ENCODE measurements around the gene KCNAB3. TPM values are rescaled to one million over a fixed set of nuclear protein-coding genes. Genes with fewer than 3 reads are reported as not detected.

KCNAB3 gene
- total and polyA plus RNA-seq, 2 donors (not counting 1 experiment from before 2014, with no cell fraction given), result 0.33 to 0.69 TPM

DNA sequence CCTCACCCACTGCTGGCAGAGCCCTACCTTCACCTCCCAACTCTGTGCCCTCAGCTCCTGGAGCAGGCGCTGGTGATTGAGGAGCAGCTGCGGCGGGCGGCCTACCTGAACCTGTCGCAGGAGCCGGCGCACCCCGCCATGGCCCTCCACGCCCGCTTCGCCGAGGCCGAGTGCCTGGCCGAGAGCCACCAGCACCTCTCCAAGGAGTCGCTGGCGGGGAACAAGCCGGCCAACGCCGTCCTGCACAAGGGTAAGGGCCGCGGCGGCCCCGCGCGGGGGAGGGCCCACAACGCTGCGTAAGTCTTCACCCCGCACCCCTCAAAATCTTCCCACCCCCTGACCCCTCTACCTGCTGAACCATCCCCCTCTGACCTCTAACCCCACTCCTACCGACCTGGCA lies 20.6 kb downstream of the KCNAB3 start:
- no peaks in the 10 kb centered on the region for H3K4me1 ChIP-seq (ENCODE audit: control insufficient read depth, extremely low read depth, insufficient read depth, low read length)
- H3K79me2 ChIP-seq (ENCODE audit: control insufficient read depth, insufficient read depth, low read length), result no peaks in the 10 kb centered on the region
- no peak overlapping the region for H3K27ac ChIP-seq (ENCODE audit: insufficient read depth, low read length)
- H3K27me3 ChIP-seq (ENCODE audit: control insufficient read depth, insufficient read depth, low read length), result no peaks in the 10 kb centered on the region
- no peak overlapping the region for H2AFZ ChIP-seq (ENCODE audit: low read length)
- no peak overlapping the region for H3K4me3 ChIP-seq (replicated peaks in 1 of 4; ENCODE audit: control extremely low read depth in 1 of 4, insufficient read depth in 1 of 4, low read depth in 3 of 4, low read length in 4 of 4)
- no peak for DNase-seq (ENCODE audit: low read depth in 2 of 2)
- TF ChIP-seq, protein P1, sequence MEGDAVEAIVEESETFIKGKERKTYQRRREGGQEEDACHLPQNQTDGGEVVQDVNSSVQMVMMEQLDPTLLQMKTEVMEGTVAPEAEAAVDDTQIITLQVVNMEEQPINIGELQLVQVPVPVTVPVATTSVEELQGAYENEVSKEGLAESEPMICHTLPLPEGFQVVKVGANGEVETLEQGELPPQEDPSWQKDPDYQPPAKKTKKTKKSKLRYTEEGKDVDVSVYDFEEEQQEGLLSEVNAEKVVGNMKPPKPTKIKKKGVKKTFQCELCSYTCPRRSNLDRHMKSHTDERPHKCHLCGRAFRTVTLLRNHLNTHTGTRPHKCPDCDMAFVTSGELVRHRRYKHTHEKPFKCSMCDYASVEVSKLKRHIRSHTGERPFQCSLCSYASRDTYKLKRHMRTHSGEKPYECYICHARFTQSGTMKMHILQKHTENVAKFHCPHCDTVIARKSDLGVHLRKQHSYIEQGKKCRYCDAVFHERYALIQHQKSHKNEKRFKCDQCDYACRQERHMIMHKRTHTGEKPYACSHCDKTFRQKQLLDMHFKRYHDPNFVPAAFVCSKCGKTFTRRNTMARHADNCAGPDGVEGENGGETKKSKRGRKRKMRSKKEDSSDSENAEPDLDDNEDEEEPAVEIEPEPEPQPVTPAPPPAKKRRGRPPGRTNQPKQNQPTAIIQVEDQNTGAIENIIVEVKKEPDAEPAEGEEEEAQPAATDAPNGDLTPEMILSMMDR (conservative IDR thresholded peaks at IDR 0.05 in 1 of 2, IDR thresholded peaks at IDR 0.05 in 1 of 2; ENCODE audit: low read depth in 1 of 2, low read length in 2 of 2), result no peak
- no peak for TF ChIP-seq EZH2 (IDR thresholded peaks at IDR 0.05; ENCODE audit: low read length, missing control alignments)
- no peak overlapping the region for H3K4me2 ChIP-seq (ENCODE audit: extremely low read depth, insufficient read depth, low read length)
- peaks cover 38% of the 10 kb centered on the region for H3K36me3 ChIP-seq (ENCODE audit: control insufficient read depth, insufficient read depth, low read length)
- no peaks in the 10 kb centered on the region for H3K9me3 ChIP-seq (ENCODE audit: control insufficient read depth, insufficient read depth, low read depth, low read length)
- no peak overlapping the region for H3K9ac ChIP-seq (ENCODE audit: insufficient read depth, low read length)
- H4K20me1 ChIP-seq (ENCODE audit: control insufficient read depth, extremely low read depth, insufficient read depth, low read length), result no peaks in the 10 kb centered on the region

DNA sequence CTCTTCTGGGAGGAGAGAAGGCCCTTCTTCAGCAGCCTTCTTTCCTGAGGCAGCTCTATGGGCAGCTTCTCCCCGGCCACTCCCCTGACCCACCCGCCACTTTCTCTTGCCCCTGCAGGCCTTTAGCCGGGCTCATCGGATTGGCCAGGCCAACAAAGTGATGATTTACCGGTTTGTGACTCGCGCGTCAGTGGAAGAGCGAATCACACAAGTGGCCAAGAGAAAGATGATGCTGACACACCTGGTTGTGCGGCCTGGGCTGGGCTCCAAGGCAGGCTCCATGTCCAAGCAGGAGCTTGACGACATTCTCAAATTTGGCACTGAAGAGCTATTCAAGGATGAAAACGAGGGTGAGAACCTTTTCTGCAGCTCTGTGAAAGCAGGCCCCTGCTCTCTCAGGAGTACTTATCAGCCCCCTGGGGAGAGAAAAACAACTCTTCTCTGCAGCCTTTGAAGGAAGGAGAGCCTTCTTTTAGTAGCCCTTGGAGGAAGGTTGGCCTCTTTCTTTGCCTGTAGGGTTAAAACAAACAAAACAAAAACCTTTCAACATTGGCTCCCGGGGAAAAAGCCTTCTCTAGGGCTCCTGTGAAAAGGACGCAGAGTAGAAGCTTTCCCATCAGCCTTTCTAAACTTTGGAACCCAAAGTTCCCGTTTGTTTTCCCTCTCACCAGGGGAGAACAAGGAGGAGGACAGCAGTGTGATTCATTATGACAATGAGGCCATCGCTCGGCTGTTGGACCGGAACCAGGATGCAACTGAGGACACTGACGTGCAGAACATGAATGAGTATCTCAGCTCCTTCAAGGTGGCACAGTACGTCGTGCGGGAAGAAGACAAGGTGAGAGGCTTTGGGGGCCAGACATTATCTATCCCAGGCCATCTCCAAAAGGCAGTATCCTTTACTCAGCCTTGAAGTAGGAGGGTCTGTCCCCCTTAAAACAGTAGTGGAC lies 26.2 kb downstream of the KCNAB3 start:
- Histone ChIP-seq H3K27me3 (ENCODE audit: control insufficient read depth, insufficient read depth, low read length) (no peaks in the 10 kb centered on the region), H4K20me1 (ENCODE audit: control insufficient read depth, extremely low read depth, insufficient read depth, low read length) (no peaks in the 10 kb centered on the region), H2AFZ (ENCODE audit: low read length) (no peak overlapping the region), H3K4me1 (ENCODE audit: control insufficient read depth, extremely low read depth, insufficient read depth, low read length) (no peaks in the 10 kb centered on the region), H3K9ac (ENCODE audit: insufficient read depth, low read length) (no peak overlapping the region), H3K4me2 (ENCODE audit: extremely low read depth, insufficient read depth, low read length) (no peak overlapping the region), H3K36me3 (ENCODE audit: control insufficient read depth, insufficient read depth, low read length) (peaks cover 38% of the 10 kb centered on the region), H3K4me3 (replicated peaks in 1 of 4; ENCODE audit: control extremely low read depth in 1 of 4, insufficient read depth in 1 of 4, low read depth in 3 of 4, low read length in 4 of 4) (no peak overlapping the region), H3K27ac (ENCODE audit: insufficient read depth, low read length) (no peak overlapping the region), H3K79me2 (ENCODE audit: control insufficient read depth, insufficient read depth, low read length) (no peaks in the 10 kb centered on the region), H3K9me3 (ENCODE audit: control insufficient read depth, insufficient read depth, low read depth, low read length) (no peaks in the 10 kb centered on the region)
- TF ChIP-seq, protein P1 (conservative IDR thresholded peaks at IDR 0.05 in 1 of 2, IDR thresholded peaks at IDR 0.05 in 1 of 2; ENCODE audit: low read depth in 1 of 2, low read length in 2 of 2), result no peak
- no peak for TF ChIP-seq EZH2 (IDR thresholded peaks at IDR 0.05; ENCODE audit: low read length, missing control alignments)
- no peak for DNase-seq (ENCODE audit: low read depth in 2 of 2)

DNA sequence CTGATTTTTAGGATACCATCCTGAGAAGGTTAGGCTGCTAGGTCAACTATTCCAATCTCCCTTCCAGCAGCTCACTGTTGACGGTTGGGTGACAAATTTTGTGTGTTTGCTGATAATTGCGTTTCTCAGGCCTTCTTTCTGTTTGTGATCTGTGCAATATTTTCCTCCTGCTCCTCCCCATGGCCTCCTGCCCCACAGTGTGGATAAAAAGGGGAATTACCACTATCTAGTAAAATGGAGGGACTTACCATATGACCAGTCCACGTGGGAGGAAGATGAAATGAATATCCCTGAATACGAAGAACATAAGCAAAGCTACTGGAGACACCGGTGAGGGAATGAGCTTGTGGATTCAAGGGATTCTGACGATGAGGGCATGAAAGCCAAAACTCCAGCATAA lies 31.9 kb downstream of the KCNAB3 start:
- Histone ChIP-seq H3K4me1 (ENCODE audit: control insufficient read depth, extremely low read depth, insufficient read depth, low read length) (no peaks in the 10 kb centered on the region), H4K20me1 (ENCODE audit: control insufficient read depth, extremely low read depth, insufficient read depth, low read length) (no peaks in the 10 kb centered on the region), H3K4me2 (ENCODE audit: extremely low read depth, insufficient read depth, low read length) (no peak overlapping the region), H2AFZ (ENCODE audit: low read length) (no peak overlapping the region), H3K4me3 (replicated peaks in 1 of 4; ENCODE audit: control extremely low read depth in 1 of 4, insufficient read depth in 1 of 4, low read depth in 3 of 4, low read length in 4 of 4) (no peak overlapping the region), H3K36me3 (ENCODE audit: control insufficient read depth, insufficient read depth, low read length) (peaks cover 32% of the 10 kb centered on the region), H3K79me2 (ENCODE audit: control insufficient read depth, insufficient read depth, low read length) (no peaks in the 10 kb centered on the region), H3K27ac (ENCODE audit: insufficient read depth, low read length) (no peak overlapping the region), H3K9ac (ENCODE audit: insufficient read depth, low read length) (no peak overlapping the region), H3K27me3 (ENCODE audit: control insufficient read depth, insufficient read depth, low read length) (no peaks in the 10 kb centered on the region), H3K9me3 (ENCODE audit: control insufficient read depth, insufficient read depth, low read depth, low read length) (no peaks in the 10 kb centered on the region)
- TF ChIP-seq, protein P1 (conservative IDR thresholded peaks at IDR 0.05 in 1 of 2, IDR thresholded peaks at IDR 0.05 in 1 of 2; ENCODE audit: low read depth in 1 of 2, low read length in 2 of 2), result peak; percentile 62 to 64
- TF ChIP-seq EZH2 (IDR thresholded peaks at IDR 0.05; ENCODE audit: low read length, missing control alignments), result no peak
- DNase-seq (ENCODE audit: low read depth in 2 of 2), result peak; percentile 38 to 82
